Left lung (tissue), 10 donors: Measurements from ENCODE around the gene CSF1. TPM values are rescaled to one million over a fixed set of nuclear protein-coding genes. Genes with fewer than 3 reads are reported as not detected.
"Not testable (repeated sequence)": the region's sequence is repeated elsewhere in the genome, so short reads cannot be mapped to it uniquely, and the experiment has no call there.

Experiments
- ATAC-seq: fragments of 200-7000 bp; cut with Tn5 transposase; one replicate; pipeline ENCODE4 v1.9.1; 2020; ENCODE audit warnings: moderate library complexity
- DNase-seq, 4 donors: peaks; one replicate each; pipeline ENCODE4 v3.0.0-alpha.2; 2013 to 2020
- H3K27ac ChIP-seq, 2 donors: fragments of 200-600 bp; sonication (generic) in 1 of 2; one replicate each; pipeline versions ENCODE4 v1.5.0 to v1.8.0; 2020 to 2021
- H3K27me3 ChIP-seq, 2 donors: fragments of 200-600 bp; sonication (generic) in 1 of 2; one replicate each; pipeline versions ENCODE4 v1.5.0 to v1.8.0; 2020 to 2021
- H3K36me3 ChIP-seq, 2 donors: fragments of 200-600 bp; sonication (generic) in 1 of 2; one replicate each; pipeline versions ENCODE4 v1.5.0 to v1.8.0; 2020 to 2021
- H3K4me1 ChIP-seq, 2 donors: fragments of 200-600 bp; one replicate each; pipeline ENCODE4 v1.8.0; 2021
- H3K4me3 ChIP-seq, 2 donors: fragments of 200-600 bp; sonication (generic) in 1 of 2; one replicate each; pipeline versions ENCODE4 v1.5.0 to v1.8.0; 2020 to 2021; ENCODE audit warnings: mild to moderate bottlenecking in 1 of 2
- H3K9me3 ChIP-seq, 2 donors: fragments of 200-600 bp; sonication (generic) in 1 of 2; one replicate each; pipeline versions ENCODE4 v1.5.0 to v1.8.0; 2020 to 2021
- intact Hi-C, 2 donors: fragments of 100-400 bp; cut with DNase I; formaldehyde crosslinking; loops; one replicate each; pipeline versions ENCODE4 v1.11.2 to v1.14.2; 2022
- polyA plus RNA-seq, 6 donors: library from polyadenylated mRNA; unstranded; fragments of 120-200 nt; gene quantifications; one replicate each; pipeline ENCODE4 v1.2.1, GENCODE V29; 2013; ENCODE audit not compliant: insufficient read length in 6 of 6
- total RNA-seq, 2 donors: library from RNA; stranded (reverse); fragmentation: NEBNext Ultra II Directional; extraction: Animal tissue kit (Norgen Biotek cat#: 25700); gene quantifications; one replicate each; pipeline ENCODE4 v1.2.1, GENCODE V29; 2021
- TF ChIP-seq, protein P1 (sequence below), 2 donors: fragments of 200-600 bp; sonication (generic) in 1 of 2; IDR thresholded peaks; one replicate each; pipeline versions ENCODE4 v1.5.0 to v1.8.0; 2021; ENCODE audit warnings: antibody characterized with exemption in 2 of 2
- donor health status: DM: no; HTN: yes; CAD: no.
- donor health status: DM: no; HTN: no; CAD: no.

CSF1 gene
- total and polyA plus RNA-seq, 8 donors = 6.9 to 68.0 (median 10.0) TPM

DNA sequence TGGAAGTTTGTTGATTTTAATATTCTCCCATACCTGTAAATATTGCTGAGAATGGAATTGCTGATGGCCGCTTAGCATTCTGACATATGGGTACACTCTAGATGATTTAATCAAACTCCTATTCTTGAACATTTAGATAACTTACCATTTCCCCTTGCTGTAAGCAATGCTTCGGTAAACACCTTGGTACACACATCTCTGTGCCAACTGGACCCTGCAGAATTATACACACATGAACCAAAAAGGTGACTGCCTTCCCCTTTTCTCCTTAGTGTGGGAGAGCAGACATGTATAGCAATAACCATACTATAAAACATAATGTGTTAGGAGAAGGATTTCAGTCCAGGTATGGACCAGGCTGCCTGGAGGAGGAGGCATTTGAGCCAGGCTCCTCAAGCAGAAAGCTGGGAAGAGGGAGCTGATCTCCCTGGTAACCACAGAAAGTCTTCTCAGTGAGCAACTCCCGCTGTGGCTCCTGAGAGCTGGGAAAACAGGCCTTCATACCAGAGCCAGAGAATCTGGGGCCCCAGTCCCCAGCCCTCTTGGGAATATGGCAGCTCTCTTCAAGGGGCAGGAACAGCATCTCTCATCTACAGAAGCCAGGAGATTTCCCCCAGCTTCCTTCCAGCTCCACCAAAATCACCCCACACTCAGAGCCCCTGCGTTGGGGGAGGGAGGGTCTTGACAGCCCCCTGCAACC is 33.9 kb upstream of the CSF1 start:
- Histone ChIP-seq H3K27me3 (no peaks in the 10 kb centered on the region), H3K4me1 (peaks cover 25 to 35% of the 10 kb centered on the region in 2 donors), H3K9me3 (no peaks in the 10 kb centered on the region), H3K36me3 (no peaks in the 10 kb centered on the region), H3K4me3 (no peak overlapping the region), H3K27ac (peak overlapping the region; percentile 83 to 84)
- no peak for DNase-seq
- TF ChIP-seq, protein P1, sequence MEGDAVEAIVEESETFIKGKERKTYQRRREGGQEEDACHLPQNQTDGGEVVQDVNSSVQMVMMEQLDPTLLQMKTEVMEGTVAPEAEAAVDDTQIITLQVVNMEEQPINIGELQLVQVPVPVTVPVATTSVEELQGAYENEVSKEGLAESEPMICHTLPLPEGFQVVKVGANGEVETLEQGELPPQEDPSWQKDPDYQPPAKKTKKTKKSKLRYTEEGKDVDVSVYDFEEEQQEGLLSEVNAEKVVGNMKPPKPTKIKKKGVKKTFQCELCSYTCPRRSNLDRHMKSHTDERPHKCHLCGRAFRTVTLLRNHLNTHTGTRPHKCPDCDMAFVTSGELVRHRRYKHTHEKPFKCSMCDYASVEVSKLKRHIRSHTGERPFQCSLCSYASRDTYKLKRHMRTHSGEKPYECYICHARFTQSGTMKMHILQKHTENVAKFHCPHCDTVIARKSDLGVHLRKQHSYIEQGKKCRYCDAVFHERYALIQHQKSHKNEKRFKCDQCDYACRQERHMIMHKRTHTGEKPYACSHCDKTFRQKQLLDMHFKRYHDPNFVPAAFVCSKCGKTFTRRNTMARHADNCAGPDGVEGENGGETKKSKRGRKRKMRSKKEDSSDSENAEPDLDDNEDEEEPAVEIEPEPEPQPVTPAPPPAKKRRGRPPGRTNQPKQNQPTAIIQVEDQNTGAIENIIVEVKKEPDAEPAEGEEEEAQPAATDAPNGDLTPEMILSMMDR (IDR thresholded peaks at IDR 0.05) = no peak
- intact Hi-C loops = no loop called here
- peak; percentile 35 for ATAC-seq

DNA sequence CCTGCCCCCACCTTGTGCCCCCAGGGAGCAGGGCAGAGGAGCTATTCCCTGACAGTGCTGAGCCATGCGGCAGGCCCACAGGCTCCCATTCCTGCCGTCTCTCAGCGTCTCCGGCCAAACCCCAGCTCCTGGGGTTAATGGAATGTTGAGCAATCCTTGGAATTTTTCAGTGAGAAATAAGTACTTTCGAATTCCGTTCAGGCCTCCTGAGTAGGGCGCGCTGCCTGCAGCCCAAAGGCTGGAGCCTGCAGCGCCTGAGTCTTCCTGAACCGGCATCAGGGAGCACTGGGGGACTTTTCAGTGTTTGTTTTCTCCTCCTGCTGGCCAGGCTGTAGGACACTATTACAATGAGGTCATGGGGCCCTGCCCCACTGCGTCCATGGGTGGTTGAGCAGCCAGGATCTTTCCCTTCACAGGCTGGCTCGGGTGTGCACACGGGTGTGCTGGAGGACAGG is 33.3 kb upstream of the CSF1 start:
- H3K4me1 ChIP-seq = peaks cover 25 to 35% of the 10 kb centered on the region in 2 donors
- H3K27me3 ChIP-seq = no peaks in the 10 kb centered on the region
- H3K4me3 ChIP-seq = no peak overlapping the region
- peak; percentile 90 for ATAC-seq
- H3K9me3 ChIP-seq = no peaks in the 10 kb centered on the region
- H3K36me3 ChIP-seq = no peaks in the 10 kb centered on the region
- peak overlapping the region; percentile 83 to 84 for H3K27ac ChIP-seq
- TF ChIP-seq, protein P1 (IDR thresholded peaks at IDR 0.05) = peak in 1 of 2 donors; percentile 13
- DNase-seq = peak; percentile 65 to 88 (median 76)
- intact Hi-C loops = no loop called here

DNA sequence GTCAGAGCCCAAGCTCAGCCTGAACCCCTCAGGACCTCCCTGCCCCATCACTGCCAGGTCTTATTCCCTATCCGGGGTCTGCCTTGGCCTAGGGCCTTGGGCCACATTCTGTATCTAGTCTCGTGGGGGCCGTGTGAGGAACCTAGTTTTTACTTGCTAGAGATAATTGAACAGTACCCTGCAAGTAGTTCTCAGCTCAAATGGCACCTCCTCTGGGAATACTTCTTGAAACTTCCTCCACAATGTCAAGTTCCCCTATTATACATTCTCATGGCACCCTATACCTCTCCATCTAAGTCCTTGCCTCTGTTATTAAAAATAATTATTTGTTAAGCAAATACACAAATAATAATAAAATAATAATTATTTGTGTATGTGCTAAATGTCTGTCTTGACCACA is 32.9 kb upstream of the CSF1 start:
- ATAC-seq = no peak
- intact Hi-C loops = no loop called here
- TF ChIP-seq, protein P1 (IDR thresholded peaks at IDR 0.05) = no peak
- no peaks in the 10 kb centered on the region for H3K36me3 ChIP-seq
- H3K27me3 ChIP-seq = no peaks in the 10 kb centered on the region
- H3K9me3 ChIP-seq = no peaks in the 10 kb centered on the region
- no peak overlapping the region for H3K4me3 ChIP-seq
- peak overlapping the region; percentile 83 to 84 for H3K27ac ChIP-seq
- DNase-seq = no peak
- peaks cover 24 to 33% of the 10 kb centered on the region in 2 donors for H3K4me1 ChIP-seq

DNA sequence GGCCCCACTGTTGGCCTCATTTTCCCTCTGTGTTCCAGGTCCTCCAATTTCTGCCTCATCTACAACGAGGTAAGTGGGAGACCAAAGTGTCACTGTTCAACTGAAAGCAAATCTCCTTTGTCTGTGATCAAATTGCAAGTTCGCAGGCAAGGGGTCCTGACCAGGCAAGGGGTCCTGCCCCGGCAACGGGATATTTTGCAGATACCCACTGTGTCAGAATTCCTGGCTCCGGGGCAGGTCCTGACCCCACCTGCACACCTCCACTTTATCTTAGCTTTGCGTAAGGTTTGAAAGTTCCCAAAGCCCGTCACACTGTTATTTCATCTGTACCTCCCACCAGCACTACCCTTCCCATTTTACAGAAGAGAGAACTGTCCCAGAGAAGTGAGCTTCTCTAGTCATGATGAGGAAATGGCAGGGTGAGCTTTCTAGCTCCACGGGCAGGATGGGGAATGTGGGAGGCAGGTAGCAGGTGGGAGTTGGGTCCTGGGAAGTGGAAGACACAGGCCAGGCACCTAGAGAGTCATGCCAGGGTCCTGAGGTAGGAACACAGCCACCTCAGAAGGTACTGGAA is 32.0 kb upstream of the CSF1 start:
- no peaks in the 10 kb centered on the region for H3K9me3 ChIP-seq
- ATAC-seq (no peak), DNase-seq (no peak)
- peaks cover 16 to 31% of the 10 kb centered on the region in 2 donors for H3K4me1 ChIP-seq
- intact Hi-C loops = no loop called here
- H3K36me3 ChIP-seq = no peaks in the 10 kb centered on the region
- no peaks in the 10 kb centered on the region for H3K27me3 ChIP-seq
- H3K4me3 ChIP-seq = no peak overlapping the region
- H3K27ac ChIP-seq = peak overlapping the region in 1 of 2 donors; percentile 1
- TF ChIP-seq, protein P1 (IDR thresholded peaks at IDR 0.05) = no peak

DNA sequence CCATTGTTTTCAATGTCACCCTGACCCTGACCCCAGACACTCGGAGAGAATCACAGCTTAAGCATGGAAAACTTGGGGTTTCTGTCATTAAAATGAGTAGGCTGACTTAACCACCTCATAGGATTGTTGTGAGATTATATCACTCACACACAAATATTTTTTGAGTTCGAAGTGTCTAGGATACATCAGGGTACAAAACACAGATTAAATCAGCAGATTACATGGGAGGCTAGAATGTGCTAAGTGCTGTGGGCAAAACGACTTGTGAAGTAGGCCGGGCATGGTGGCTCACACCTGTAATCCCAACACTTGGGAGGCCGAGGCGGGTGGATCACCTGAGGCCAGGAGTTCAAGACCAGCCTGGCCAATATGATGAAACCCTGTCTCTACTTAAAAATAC is 31.3 kb upstream of the CSF1 start:
- H3K9me3 ChIP-seq, H3K36me3 ChIP-seq, DNase-seq, H3K4me3 ChIP-seq, intact Hi-C loops, H3K27me3 ChIP-seq, ATAC-seq: not testable (repeated sequence)
- Histone ChIP-seq H3K27ac (peak overlapping the region in 1 of 2 donors; percentile 1), H3K4me1 (peaks cover 15 to 34% of the 10 kb centered on the region in 2 donors)
